GM21528 (cell line): ENCODE data around the gene NOTCH2.
"Not testable (repeated sequence)": the region's sequence is repeated elsewhere in the genome, so short reads cannot be mapped to it uniquely, and the experiment has no call there.

ENCODE experiments used
- ATAC-seq: cut with Tn5 transposase; IDR thresholded peaks from one replicate; pipeline ENCODE4 v1.9.1; 2021; ENCODE audit warnings: mild to moderate bottlenecking, moderate library complexity; ENCODE audit not compliant: unreplicated experiment, low FRiP score

The NOTCH2 gene

DNA sequence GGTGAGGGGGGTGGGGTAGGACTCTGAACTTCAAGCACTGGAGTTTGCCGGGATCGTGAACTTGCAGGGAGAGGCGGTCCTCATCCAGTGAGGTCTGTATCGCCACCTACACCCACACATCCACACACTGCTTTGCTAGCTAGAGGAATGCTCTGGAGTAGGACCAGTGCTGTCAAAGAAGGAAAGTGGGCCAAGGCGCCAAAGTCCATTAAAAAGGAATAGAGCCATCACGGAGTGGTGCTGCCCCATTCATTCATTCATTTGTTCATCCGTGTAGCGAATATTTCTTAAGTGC, 405 bp upstream of the NOTCH2 start:
- not testable (repeated sequence) for ATAC-seq

DNA sequence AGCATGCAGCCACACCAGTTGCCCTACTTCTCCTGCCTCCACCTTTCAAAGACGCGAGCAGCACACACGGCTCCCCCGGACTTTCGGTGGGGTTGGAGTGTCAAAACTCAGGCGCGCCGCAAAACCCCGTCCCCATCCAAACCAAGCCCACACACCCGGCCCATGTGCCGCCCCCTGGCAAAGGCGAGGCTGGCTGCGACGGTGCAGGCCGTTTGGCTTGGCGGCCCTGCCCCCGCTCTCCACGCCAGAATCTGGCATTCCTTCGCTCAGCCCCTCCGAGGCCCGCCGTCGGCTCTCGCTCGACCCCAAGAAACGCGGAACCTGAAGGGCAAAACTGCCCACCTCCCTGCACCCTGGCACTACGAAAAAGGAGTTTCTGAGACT, 787 bp downstream of the NOTCH2 start:
- ATAC-seq = not testable (repeated sequence)

DNA sequence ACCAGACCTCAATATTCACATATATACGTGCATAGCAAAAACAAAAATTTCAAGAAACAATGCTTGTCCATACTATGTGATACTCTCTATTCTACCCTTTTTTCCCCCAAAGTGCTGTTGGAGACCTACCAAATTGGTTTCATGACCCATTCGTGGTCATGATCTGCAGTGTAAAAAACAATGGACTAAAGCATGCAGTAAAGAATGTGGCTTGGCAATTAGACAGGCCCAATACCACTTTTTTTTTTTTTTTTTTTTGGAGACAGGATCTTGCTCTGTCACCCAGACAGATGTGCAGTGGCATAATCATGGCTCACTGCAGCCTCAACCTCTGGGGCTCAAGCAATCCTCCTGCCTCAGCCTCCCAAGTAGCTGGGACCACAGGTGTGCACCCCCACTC, 21.3 kb downstream of the NOTCH2 start:
- not testable (repeated sequence) for ATAC-seq

DNA sequence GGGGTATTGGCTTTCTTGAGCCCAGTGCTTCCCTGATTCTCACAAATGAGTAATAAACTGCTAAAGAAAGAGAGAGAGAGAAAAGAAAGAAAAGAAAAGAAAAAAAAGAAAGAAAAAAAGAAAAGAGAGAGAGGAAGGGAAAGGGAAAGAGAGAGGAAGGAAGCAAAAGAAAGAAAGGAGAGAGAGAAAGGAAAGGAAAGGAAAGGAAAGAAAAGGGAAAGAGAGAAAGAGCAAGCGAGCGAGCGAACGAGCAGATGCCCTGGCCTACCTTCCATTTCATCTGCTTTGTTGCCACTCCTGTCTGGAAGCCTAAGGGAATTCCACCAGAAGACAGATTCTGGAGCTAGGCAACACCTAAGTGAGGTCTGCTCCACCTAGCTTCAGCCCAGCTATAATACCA, 27.7 kb downstream of the NOTCH2 start:
- ATAC-seq = not testable (repeated sequence)

DNA sequence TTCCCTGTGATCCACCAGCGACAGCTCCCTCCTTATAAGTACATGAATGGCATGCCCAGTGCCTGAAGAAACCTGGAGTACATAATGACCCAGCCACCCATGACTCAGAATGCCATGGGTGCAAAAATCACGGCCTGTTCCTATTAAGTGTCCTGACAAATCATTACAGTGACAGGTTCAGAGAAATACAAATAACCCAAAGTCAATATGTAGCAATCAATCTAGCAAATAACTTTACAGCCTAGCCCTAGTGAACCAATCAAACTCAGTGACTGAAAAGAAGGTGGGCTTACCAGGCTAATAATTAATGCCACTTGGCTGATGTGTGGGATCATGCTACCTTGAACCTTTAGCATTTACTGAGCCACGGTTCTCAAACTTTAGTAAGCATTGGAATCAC, 37.2 kb downstream of the NOTCH2 start:
- not testable (repeated sequence) for ATAC-seq

DNA sequence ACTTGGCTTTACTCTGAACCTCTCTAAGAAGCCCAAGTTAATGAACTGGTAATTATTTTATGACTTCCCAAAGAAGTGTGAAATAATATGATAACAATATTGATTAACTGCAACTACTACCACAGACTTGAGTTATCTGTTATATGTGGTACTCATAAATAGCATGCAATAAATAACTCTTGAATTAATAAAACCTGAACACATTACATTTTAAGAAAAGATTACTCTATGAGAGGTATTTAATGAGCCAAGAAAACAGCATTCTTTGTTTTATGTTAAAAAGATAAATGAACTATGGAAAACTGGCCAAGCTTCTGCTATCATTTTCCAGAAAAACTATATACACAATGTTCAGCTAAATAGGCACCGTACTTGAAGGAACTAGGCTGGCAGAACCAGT, 45.7 kb downstream of the NOTCH2 start:
- not testable (repeated sequence) for ATAC-seq

DNA sequence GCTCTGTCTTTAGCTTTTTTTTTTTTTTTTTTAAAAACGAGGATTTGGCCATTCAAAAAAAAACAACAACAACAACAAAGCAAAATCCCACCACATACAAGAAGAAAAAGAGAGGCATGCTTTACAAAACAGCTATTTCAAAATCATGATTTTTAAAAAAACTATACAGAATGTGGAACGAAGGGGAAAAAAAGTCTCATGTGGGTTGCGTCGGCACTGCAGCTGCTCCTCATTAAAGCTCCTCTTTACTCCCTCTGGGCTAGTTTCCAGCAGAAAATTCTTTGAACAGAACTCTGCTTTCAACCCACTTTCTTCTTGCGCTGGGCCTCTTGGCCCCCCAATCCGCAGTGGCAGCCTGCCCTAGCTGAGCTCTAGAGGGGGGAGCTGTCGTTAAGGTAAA, 54.5 kb downstream of the NOTCH2 start:
- not testable (repeated sequence) for ATAC-seq

DNA sequence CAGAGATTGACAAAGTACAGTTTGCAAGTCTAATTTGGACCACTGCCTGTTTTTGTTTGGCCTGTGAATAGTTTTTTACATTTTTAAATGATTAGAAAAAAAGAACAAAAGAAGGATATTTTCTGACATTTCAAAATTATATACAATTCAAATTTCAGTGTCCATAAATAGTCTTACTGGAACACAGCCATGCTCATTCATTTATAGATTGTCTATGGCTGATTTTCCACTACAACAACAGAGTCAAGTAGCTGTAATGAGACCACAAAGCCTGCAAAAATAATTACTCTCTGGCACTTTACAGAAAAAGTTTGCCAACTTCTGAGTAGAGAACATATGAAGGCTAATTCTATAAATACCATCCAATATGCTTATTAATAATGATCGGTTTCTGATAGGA, 61.1 kb downstream of the NOTCH2 start:
- ATAC-seq = not testable (repeated sequence)

DNA sequence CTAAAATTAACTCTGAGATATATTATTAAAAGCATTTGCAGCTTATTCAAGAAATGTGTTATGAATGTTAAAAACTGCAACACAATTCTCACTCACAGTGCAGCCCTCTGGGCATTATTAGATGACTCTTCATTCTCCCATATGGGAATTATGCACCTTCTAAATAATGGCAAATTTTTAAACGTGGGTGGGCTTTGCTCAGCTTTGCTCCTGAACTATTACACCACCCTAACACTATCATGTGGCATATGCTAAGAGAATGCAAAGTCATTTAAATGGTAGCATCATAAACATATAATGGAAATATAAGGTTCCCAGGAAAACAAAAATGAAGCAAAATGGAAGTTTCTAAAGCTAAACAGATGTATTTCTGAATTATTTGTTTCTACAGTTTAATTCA, 61.6 kb downstream of the NOTCH2 start:
- ATAC-seq = not testable (repeated sequence)

DNA sequence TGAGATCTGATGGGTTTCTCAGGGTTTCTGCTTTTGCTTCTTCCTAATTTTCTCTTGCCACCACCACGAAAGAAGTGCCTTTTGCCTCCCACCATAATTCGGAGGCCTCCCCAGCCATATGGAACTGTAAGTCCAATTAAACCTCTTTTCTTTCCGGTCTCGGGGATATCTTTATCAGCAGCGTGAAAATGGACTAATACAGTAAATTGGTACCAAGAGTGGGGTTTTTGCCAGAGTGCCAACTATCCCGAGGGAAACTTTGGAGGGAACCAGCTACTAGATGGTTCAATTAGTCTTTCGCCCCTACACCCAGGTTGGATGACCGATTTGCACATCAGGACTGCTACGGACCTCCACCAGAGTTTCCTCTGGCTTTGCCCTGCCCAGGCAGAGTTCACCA, 68.4 kb downstream of the NOTCH2 start:
- not testable (repeated sequence) for ATAC-seq

DNA sequence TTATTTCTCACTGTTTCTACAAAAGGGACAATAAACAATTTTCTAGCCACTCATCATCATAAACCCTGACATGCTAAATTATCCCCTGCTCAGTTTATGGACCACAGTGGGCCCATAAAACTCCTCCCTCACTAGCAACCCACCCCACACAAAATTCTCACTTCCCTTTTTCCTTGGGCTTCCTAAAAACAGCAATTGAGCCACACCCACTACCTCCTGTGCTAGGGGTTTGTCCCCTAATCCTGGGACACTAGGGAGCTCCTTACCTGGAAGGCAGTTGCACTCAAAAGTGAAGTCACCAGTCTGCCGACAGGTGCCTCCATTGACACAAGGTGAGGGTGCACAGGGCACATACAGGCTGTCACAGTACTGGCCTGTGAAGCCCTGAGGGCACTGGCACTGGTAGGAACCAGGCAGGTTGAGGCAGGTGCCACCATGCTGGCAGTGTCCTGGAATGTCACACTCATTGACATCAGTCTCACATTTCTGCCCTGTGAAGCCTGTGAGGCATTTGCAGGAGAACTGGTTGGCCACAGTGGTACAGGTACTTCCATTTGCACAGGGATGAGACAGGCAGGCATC, 72.6 kb downstream of the NOTCH2 start:
- ATAC-seq = not testable (repeated sequence)

DNA sequence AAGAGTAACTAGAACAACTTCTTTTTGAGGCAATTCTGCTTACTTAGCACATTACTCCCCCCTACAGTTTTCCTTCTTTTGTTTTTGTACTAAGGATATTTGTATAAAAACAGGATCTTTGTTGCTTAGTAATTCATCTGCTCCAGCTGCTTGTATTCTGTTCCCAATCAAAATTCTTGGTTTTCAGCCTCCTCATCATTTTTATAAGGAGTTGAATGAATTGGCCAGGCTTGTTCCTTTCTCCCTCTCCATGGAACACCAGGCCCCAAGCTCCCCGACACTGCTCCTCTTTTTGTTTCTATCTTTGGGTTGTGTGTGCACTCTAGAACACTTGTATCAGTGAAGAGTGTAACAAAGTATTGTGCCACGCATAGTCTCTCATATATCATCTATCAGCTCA, 73.5 kb downstream of the NOTCH2 start:
- not testable (repeated sequence) for ATAC-seq

DNA sequence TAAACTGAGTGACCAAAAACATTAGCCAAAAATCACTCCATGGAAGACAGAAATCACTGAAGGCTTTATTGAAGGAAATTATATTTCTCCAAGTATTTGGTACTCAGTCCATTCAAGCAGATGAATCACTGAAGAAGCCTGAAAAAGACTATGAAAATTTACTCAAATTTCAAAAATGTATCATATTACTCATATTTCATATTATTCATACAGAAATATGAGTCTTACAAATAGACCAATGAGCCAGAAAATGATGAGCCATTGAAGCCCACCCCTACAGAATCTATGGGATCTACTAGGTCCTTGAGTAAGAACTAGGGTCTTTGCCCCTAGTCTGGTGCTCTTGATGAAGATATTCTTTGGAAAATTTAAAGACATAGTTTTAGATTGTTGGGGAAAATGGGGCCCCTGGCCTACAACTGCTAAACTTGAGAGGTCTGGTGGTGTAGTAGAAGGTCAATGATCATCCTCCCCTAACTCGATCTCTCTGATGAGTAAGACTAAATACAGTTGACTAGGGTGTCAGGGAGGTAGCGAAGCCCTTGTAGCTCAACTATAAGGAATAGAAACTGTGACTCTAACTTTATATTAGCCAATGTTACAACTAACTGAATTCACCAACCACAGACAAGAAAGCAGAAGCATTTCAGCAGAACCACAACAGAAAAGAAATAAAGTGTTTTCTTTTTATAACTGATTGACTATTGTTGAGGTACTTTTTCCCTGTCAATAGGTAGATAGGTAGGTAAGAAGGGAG, 81.0 kb downstream of the NOTCH2 start:
- ATAC-seq = no peak

DNA sequence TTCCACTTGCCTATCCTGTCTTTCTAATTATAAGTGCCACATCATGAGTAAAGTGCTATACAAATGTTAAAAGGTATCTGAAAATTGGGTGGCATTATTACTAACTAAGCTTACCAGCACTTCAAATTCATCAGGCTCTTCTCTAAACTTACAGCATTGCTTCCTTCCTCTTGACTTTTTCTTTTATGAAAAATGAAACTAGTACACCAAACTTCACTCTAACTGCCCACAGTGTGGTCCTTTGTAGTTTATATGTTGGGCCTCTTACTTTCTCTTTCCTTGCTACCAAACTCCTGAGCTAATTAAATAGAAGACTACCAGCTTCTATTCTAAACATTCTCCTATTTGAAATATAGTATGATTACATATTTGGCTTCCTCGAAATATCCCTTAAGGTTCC, 81.8 kb downstream of the NOTCH2 start:
- ATAC-seq = no peak

DNA sequence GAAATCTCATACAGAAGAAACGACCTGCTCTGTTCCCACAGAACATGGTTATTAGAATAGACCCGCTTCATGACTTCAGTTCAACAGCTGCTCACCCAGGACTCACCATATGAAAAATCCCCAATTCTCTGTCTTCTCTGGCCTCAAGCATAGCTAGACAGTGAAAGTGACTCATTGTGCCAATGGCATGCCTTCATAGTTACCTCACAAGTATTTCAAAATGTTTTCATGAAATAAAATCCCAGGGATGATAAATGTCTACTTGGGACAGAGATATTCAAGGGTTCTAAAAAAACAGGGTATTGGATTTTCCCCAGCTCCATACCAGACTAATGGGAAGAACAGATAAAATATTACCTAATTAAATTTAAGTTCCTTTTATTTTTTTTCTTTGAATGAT, 82.3 kb downstream of the NOTCH2 start:
- no peak for ATAC-seq

DNA sequence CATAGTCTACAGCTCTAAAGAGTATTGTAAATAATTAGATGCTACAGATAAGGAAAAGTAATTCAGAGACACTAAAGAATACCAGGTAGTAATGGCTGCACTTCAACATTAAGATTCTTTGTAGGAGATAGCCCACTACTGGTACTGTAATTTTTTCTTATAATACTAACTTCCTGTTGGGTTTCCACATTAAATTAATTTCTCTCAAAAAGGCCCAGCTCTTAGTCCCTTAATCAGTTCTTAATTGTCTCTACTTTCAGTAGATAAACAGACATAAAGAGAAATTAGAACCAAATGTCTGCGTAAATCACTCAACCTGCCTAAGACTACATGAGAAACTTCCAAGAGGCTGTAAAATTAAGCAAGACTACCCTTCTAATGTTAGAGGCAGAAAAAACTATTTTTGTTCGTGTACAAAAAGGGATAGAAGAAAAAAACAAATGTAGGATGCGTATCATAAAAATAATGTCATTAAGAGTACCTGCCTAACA, 83.4 kb downstream of the NOTCH2 start:
- no peak for ATAC-seq

DNA sequence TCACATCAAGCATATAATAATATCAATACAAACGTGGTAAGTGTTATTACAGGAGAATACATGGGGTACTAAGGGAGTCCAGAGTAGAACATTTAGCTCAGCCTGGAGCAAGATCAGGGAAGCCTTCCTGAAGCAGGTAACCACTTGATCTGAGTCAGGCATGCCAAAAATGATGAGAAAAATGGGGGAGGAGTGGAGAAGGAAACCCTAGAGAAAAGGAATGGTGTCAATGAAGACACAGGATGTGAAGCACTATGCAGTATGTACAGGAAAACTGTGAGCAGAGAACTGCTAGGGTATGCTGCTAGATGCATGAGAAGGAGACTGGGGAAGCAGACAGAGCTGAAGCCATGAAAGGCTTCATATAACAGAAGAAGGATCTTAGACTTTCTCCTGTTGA, 84.7 kb downstream of the NOTCH2 start:
- no peak for ATAC-seq

DNA sequence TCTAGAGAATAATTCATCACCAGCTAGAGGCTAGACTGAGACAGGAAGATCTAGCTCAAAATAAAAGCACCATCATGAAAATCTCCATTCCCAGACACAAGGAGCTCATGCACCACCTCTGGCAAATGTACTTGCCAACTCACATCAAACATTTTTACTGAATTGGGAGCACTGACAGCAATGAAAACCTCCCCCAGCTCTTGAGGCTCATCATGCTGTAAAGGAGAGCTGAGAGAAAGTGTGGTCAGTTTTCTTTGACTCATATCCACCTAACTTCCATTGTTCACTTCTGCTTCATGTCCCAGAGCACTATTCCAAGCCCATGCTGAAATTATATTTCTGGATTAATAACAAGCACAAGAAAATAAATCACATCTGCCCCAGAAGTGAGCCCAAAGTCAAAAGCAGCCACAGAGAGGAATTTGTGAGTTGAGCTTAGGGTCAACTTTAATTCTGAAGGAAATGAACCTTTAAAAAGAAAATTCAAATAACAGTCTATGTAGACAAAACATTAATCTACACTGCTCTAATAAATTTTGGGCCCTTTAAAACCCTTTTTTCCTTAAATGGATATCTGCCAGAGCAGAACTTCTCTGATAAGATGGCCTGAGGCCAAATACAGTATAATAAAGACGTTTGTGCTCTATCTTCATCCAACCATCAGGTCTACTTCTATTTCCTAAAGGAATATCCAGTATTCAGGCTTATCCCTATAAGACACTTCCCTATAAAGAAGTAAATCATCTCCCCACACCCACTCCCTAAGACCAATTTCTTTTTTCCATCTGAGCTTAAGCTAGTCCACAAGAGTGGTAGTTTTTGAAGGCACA, 87.3 kb downstream of the NOTCH2 start:
- ATAC-seq = no peak

DNA sequence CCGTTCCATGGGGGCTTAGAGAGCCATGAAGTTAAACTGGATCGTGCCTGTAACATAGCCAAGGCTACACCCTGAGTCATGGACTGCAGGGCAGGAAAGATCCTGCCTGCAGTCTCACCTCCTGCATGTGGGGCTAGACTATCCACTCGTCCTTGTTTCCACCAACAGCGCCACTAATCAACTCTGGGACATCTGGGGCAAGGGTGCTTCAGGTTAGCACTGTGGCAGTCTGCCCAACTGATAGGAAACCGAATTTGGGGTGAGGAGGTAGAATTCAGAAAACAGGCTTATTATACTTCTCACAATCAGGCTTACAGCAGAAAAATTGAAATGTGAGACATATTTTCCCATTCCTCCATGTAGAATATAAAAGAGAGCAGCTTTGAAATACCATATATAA, 88.0 kb downstream of the NOTCH2 start:
- ATAC-seq = no peak

DNA sequence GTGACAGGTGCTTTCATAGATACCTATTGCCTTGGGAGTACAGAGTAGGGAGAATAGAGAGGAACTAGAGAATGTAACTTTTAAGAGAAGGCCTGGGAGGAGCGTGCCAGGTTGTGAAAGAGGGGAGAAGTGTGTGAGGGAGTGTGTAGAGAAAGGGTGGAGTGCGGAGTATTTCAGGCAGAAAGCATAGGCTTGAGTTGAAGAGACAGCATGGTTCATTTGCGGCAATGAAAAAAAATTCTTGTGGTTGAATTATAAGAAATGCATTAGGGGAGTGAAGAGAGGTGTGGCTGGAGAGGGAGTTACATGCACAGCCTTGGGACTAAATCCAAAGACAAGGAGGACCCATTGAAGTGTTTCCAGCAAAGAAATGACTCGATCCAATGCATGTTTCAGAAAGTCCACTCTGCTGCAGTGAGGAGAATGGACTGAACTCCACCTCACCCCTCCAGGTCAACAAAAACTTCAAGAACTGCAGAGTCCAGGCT, 91.4 kb downstream of the NOTCH2 start:
- ATAC-seq = no peak

DNA sequence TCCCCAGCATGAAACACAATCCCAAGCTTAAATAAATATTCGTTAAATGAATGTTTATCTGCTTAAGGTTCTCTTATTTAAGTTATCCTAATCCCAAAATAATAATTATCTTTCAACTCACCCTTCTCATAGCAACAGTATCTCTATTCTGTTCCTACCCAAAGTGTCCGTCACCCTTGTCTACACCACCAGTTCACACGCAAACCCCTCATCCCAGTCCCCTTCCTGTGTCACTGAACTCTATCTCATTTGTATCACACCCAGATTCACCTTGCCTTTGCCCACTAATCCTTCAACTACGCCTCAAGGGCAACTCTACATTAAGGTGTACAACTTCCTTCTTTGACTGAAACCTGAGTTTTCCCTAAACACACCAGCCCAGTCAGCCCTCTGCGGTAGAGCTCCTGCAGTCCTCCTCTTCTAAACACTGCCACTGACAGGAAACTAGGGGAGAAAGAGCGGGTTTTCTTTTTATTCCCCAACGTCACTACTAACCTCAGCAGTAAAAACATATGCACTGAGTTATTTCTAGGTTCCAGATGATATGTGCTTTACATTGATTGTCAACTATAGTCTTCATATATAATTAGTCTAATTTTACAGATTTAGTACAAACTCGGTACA, 92.2 kb downstream of the NOTCH2 start:
- not testable (repeated sequence) for ATAC-seq
